ENCODE measurements around the gene TRIM47.
A peak's percentile ranks its signal among the peaks of the same experiment; 100 is the strongest.

TRIM47 gene

DNA sequence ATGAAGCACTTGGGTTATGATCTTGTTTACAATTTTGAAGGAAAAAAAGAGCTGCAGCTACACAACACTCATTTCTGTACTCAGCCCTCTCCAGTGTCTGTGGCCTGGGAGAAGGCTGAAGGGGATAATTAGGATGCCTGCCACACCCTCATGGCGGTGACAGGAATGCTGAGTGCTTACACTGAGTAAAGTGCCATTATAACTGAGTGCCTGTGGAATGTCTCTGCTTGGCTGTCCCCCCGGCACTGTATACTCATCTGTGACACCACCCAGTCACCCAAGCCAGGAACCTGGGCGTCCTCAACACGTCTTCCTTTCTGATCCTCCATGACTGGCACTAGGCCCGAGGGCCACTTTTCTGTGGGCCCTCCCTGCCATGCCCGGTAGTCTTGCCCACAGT, 29.8 kb upstream of the TRIM47 start:
- DNase-seq: no peak

GRCh38 chr17:75906143-75906884, 27.9 kb upstream of the TRIM47 start:
- DNase-seq: no peak

- DNase-seq: peak; percentile 92
Observed at GRCh38 chr17:75904749-75905521, 26.6 kb upstream of the TRIM47 start, which contains the start of gene MRPL38. TSS of gene MRPL38 (minus strand) at chr17:75904884. CDS start at chr17:75904875, 9 bp downstream.

- no peak for DNase-seq
Observed at GRCh38 chr17:75902406-75902805, 24.0 kb upstream of the TRIM47 start.

GRCh38 chr17:75901727-75902126, 23.3 kb upstream of the TRIM47 start:
- no peak for DNase-seq

- no peak for DNase-seq
Observed at GRCh38 chr17:75900691-75901533, 22.5 kb upstream of the TRIM47 start.

GRCh38 chr17:75899767-75900468, 21.5 kb upstream of the TRIM47 start:
- no peak for DNase-seq

GRCh38 chr17:75899353-75899752, 21.0 kb upstream of the TRIM47 start:
- no peak for DNase-seq

- no peak for DNase-seq
Observed at GRCh38 chr17:75898791-75899190, 20.4 kb upstream of the TRIM47 start.

GRCh38 chr17:75898065-75898464, 19.7 kb upstream of the TRIM47 start:
- DNase-seq: no peak

DNA sequence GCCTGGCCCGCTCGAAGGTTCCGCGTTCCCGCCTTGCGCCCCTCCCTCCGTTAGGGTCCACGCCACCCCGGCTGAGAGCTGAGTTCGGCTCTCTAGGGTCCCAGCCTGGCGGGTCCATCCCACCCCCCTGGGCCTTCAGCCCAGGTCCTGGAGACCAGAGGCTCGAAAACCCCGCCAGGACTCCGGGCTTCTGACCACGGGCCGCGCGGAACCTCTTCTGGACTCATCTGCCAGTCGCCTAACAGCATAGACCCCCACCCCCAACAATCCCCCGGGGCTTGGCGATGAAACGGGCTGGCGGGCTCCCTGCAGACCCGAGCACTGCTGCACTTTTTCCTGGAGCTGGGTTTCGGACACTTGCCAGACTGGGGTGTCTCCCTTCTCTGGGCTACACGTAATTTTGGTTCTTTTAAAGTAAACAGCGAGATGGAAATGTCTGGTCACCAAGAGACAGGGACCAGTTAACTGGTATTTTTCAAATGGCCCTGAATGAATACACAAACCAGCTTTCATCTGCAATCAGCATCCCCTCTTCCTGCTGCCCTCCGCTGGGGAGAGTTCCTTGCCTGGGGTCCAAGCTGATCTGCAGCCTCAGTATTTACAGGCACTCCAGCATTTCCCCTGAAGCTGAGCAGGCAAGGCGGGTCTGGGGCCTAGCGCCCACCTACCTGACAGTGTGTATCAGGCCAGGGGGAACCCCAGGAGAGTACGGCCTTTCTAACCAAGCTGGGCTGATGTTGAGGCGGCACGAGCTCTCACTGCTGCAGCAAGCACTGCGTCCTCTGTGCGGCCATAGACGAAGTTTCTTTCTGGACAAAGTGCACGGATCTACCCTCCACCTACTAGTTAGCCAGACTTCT, 19.0 kb upstream of the TRIM47 start:
- no peak for DNase-seq

GRCh38 chr17:75896415-75897159, 18.2 kb upstream of the TRIM47 start, which contains the start of gene TRIM65:
TSS of gene TRIM65 (minus strand) at chr17:75896951. CDS start at chr17:75896937, 14 bp downstream.
- DNase-seq: peak; percentile 77

- peak; percentile 54 for DNase-seq
Observed at GRCh38 chr17:75895370-75896155, 17.2 kb upstream of the TRIM47 start.

DNA sequence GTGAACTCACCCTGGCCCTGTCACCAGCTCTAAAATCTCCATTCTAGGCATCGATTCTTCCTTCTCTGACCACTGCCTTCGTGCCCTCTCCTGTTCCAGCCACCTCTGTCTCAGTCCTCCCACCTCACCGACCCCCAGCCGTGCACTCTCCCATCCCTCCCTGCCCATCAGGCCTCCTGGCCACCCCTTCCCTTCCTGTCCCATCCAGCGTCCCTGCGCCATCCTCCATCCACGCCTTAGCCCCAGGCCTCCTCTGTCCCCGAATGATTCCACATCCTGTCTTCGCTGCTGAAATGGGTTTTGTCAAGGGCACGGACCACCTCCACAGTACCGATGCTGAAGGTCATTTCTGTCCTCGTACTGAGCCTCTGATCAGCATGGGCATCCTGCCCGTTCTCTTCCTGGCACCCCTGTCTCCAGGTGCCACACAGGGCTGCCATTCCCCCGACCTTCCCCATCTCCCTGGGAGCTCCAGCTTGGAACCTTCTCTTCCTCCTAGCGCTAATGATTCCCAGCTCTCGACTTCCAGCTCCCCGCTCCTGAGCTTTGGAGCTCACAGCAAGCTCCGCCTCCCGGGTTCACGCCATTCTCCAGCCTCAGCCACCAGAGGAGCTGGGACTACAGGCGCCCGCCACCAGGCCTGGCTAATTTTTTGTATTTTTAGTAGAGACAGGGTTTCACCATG, 15.8 kb upstream of the TRIM47 start:
- DNase-seq: no peak

DNA sequence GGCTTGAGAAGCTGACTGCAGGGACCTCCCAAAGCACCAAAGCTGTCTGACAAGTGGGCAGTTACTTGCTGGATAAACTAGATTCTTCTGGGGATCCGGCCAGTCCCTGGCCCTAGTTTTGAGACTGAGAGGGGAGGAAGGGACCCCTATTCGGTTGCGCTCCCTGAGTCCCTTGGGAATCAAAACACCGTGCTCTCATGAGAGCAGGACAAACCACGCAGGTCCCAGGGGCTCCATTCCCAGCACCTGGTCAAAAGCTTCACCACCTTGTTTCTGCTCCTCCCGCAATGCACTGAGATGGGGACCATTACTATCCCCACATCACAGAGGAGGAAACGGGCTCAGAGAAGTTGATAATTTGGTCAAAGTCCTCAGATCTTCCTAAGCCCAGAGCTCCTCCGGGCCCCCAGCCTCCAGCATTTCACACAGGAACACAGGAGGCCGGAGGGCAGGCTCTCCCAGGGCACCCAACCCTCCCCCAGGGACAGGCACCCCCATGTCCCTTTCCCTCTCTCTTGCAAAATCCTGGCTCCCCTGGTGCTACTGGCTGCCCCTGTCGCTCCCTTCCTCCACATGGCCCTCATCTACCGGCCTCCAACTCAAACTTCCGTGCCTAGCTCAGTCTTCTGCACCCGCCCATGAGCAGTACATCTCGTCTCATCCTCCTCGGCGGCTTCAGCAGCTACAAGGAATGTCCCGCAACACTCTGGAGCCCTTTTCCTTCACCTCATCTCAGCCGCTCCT, 15.1 kb upstream of the TRIM47 start:
- no peak for DNase-seq

- no peak for DNase-seq
Observed at GRCh38 chr17:75892556-75893224, 14.3 kb upstream of the TRIM47 start.

- no peak for DNase-seq
Observed at GRCh38 chr17:75891605-75892555, 13.5 kb upstream of the TRIM47 start.

Data from 8988T (cell line).